SK-N-SH (cell line): ENCODE results near the gene KHNYN. TPM values are rescaled to one million over a fixed set of nuclear protein-coding genes. Genes with fewer than 3 reads are reported as not detected.
A peak's percentile ranks its signal among the peaks of the same experiment; 100 is the strongest.

Experiments used
- CTCF ChIA-PET: fragments of 300-600, 350-600 bp; formaldehyde crosslinking; extraction: SDS; loops from one replicate; lab custom pipeline; 2021; lab: Yijun Ruan, JAX
- POLR2A ChIA-PET: fragments of 350-600 bp; sonication (Branson Sonifier 250); formaldehyde crosslinking; extraction: SDS; loops from one replicate; lab custom pipeline; 2020; ENCODE audit warnings: antibody characterized with exemption, inconsistent platforms; lab: Yijun Ruan, JAX
- DNase-seq: peaks from one replicate; pipeline ENCODE4 v3.0.0; 2012
- H2AFZ ChIP-seq: fragments of 200-600 bp; sonication (generic); 2 replicates; pipeline ENCODE4 v1.8.1; 2016; ENCODE audit warnings: antibody characterized with exemption, mild to moderate bottlenecking, low read depth
- H3F3A ChIP-seq: fragments of 200-600 bp; sonication (generic); replicated peaks from 2 replicates; pipeline ENCODE3; 2016; ENCODE audit warnings: antibody characterized with exemption, mild to moderate bottlenecking; ENCODE audit not compliant: insufficient read depth
- H3K27ac ChIP-seq, 2 experiments: fragments of 200-500 bp in 1 of 2; fragments of 200-600 bp in 1 of 2; sonication (Bioruptor generic) in 1 of 2; sonication (generic), shearing (Covaris generic) in 1 of 2; 2 replicates each; pipeline versions ENCODE4 v1.5.1 to v1.6.1; 2014 to 2016; ENCODE audit warnings: low read depth in 2 of 2, inconsistent platforms in 1 of 2, low read length in 1 of 2, mild to moderate bottlenecking in 1 of 2, mixed read lengths in 1 of 2
- H3K27me3 ChIP-seq: fragments of 200-600 bp; sonication (generic), shearing (Covaris generic); 2 replicates; pipeline ENCODE4 v1.6.1; 2016; ENCODE audit warnings: mixed run types; ENCODE audit not compliant: insufficient read depth
- H3K36me3 ChIP-seq, 2 experiments: fragments of 200-500 bp in 1 of 2; fragments of 200-600 bp in 1 of 2; sonication (Bioruptor generic) in 1 of 2; sonication (generic) in 1 of 2; replicated peaks in 1 of 2; 2 replicates each; pipeline versions ENCODE3 to v1.5.1; 2014 to 2016; ENCODE audit warnings: low read length in 1 of 2, mild to moderate bottlenecking in 1 of 2; ENCODE audit not compliant: insufficient read depth in 2 of 2, control insufficient read depth in 1 of 2
- H3K4me1 ChIP-seq, 2 experiments: fragments of 200-500 bp in 1 of 2; fragments of 200-600 bp in 1 of 2; sonication (Bioruptor generic) in 1 of 2; sonication (generic), shearing (Covaris generic) in 1 of 2; 2 replicates each; pipeline versions ENCODE4 v1.5.1 to v1.6.1; 2014 to 2016; ENCODE audit warnings: low read depth in 1 of 2, low read length in 1 of 2, mixed run types in 1 of 2; ENCODE audit not compliant: insufficient read depth in 2 of 2, control insufficient read depth in 1 of 2
- H3K4me2 ChIP-seq: fragments of 200-600 bp; sonication (generic), shearing (Covaris generic); 2 replicates; pipeline ENCODE4 v1.6.1; 2017; ENCODE audit warnings: mixed run types
- H3K4me3 ChIP-seq, 2 experiments: fragments of 200-500 bp in 1 of 2; fragments of 200-600 bp in 1 of 2; sonication (Bioruptor generic) in 1 of 2; sonication (generic), shearing (Covaris generic) in 1 of 2; 2 replicates each; pipeline versions ENCODE4 v1.5.1 to v1.8.1; 2014 to 2016; ENCODE audit warnings: low read depth in 2 of 2, inconsistent platforms in 1 of 2, low read length in 1 of 2, mild to moderate bottlenecking in 1 of 2, mixed read lengths in 1 of 2, moderate library complexity in 1 of 2
- H3K79me2 ChIP-seq: fragments of 200-600 bp; sonication (generic); 2 replicates; pipeline ENCODE4 v1.8.1; 2017; ENCODE audit warnings: mild to moderate bottlenecking; ENCODE audit not compliant: insufficient read depth
- H3K9ac ChIP-seq: fragments of 200-600 bp; sonication (generic); 2 replicates; pipeline ENCODE4 v1.6.1; 2017; ENCODE audit warnings: mixed run types
- H3K9me2 ChIP-seq: fragments of 200-600 bp; sonication (generic); 2 replicates; pipeline ENCODE4 v1.6.1; 2017; ENCODE audit warnings: mixed run types
- H3K9me3 ChIP-seq: fragments of 200-600 bp; sonication (generic); 2 replicates; pipeline ENCODE4 v1.6.1; 2017; ENCODE audit warnings: mixed run types, mild to moderate bottlenecking, moderate library complexity
- H4K20me1 ChIP-seq: fragments of 200-600 bp; sonication (generic); 2 replicates; pipeline ENCODE4 v1.6.1; 2017; ENCODE audit warnings: mild to moderate bottlenecking, mixed run types; ENCODE audit not compliant: insufficient read depth
- CHD2 ChIP-seq: fragments of 150-350 bp; IDR thresholded peaks from 2 replicates; pipeline ENCODE4 v1.6.1; 2018; ENCODE audit warnings: low read length; ENCODE audit not compliant: partially characterized antibody
- EP300 ChIP-seq, 2 experiments: IDR thresholded peaks; 2 replicates each; pipeline versions ENCODE4 v1.4.0 to v1.6.1; 2012; ENCODE audit warnings: borderline replicate concordance in 1 of 2, low read depth in 1 of 2, low read length in 1 of 2
- FOXJ3 ChIP-seq: sonication (generic); formaldehyde crosslinking; IDR thresholded peaks from 2 replicates; pipeline ENCODE4 v1.5.1; 2020; ENCODE audit warnings: mild to moderate bottlenecking, missing genetic modification reagents
- FOXM1 ChIP-seq: IDR thresholded peaks from 2 replicates; pipeline ENCODE4 v1.4.0; 2012; ENCODE audit warnings: low read depth, mild to moderate bottlenecking
- GABPA ChIP-seq: IDR thresholded peaks from 2 replicates; pipeline ENCODE4 v1.4.0; 2012; ENCODE audit warnings: low read depth, mild to moderate bottlenecking
- GATA2 ChIP-seq: sonication (generic); formaldehyde crosslinking; IDR thresholded peaks from 2 replicates; pipeline ENCODE4 v1.5.0; 2020; ENCODE audit warnings: mild to moderate bottlenecking, missing genetic modification reagents
- JUND ChIP-seq: IDR thresholded peaks from 2 replicates; pipeline ENCODE4 v1.4.0; 2012
- MXI1 ChIP-seq: IDR thresholded peaks from 2 replicates; pipeline ENCODE4 v1.6.1; 2012; ENCODE audit warnings: mild to moderate bottlenecking, low read depth, low read length, improper control_type of control experiment
- NFIC ChIP-seq: IDR thresholded peaks from 2 replicates; pipeline ENCODE4 v1.4.0; 2012; ENCODE audit warnings: borderline replicate concordance
- NRF1 ChIP-seq: IDR thresholded peaks from 2 replicates; pipeline ENCODE4 v1.6.1; 2012; ENCODE audit warnings: low read depth, mild to moderate bottlenecking, low read length
- POLR2AphosphoS5 ChIP-seq: IDR thresholded peaks from 2 replicates; pipeline ENCODE4 v1.6.1; 2012; ENCODE audit warnings: low read depth, low read length
- RAD21 ChIP-seq: IDR thresholded peaks from 2 replicates; pipeline ENCODE4 v1.6.1; 2012; ENCODE audit warnings: mild to moderate bottlenecking, low read length
- RFX5 ChIP-seq: IDR thresholded peaks from 2 replicates; pipeline ENCODE4 v1.6.1; 2012; ENCODE audit warnings: mild to moderate bottlenecking, improper control_type of control experiment, low read length
- RXRA ChIP-seq: IDR thresholded peaks from 2 replicates; pipeline ENCODE4 v1.4.0; 2012; ENCODE audit warnings: low read depth, mild to moderate bottlenecking, borderline replicate concordance
- SIN3A ChIP-seq: IDR thresholded peaks from 2 replicates; pipeline ENCODE4 v1.6.1; 2012; ENCODE audit warnings: low read depth, mild to moderate bottlenecking, low read length, moderate library complexity, borderline replicate concordance
- TAF1 ChIP-seq: IDR thresholded peaks from 2 replicates; pipeline ENCODE4 v1.6.1; 2012; ENCODE audit warnings: low read depth, mild to moderate bottlenecking, low read length, moderate library complexity, borderline replicate concordance
- TCF12 ChIP-seq: IDR thresholded peaks from 2 replicates; pipeline ENCODE4 v1.4.0; 2012
- YY1 ChIP-seq: IDR thresholded peaks from 2 replicates; pipeline ENCODE4 v1.4.0; 2012; ENCODE audit warnings: low read depth, mild to moderate bottlenecking
- WGBS: methylation state at CpG from one replicate; pipeline ENCODE4 v1.1.6; 2017; ENCODE audit warnings: low lambda C conversion rate; 5-methylcytosine and 5-hydroxymethylcytosine counted together
- polyA plus RNA-seq, 3 experiments: library from polyadenylated mRNA; depleted of rRNA; stranded (reverse); fragments of >200 nt; gene quantifications; 2 replicates each; pipeline ENCODE4 v1.2.3, GENCODE V29; 2012
- TF ChIP-seq, protein P1 (sequence below): fragments of 150-350 bp; IDR thresholded peaks from 2 replicates; pipeline ENCODE4 v1.6.1; 2017; ENCODE audit warnings: antibody characterized with exemption, low read length, low read depth, borderline replicate concordance
- TF ChIP-seq, protein P2 (sequence below): fragments of 150-350 bp; IDR thresholded peaks from 2 replicates; pipeline ENCODE4 v1.6.1; 2016; ENCODE audit warnings: mild to moderate bottlenecking, low read depth, low read length
- TF ChIP-seq, protein P3 (sequence below): IDR thresholded peaks from 2 replicates; pipeline ENCODE4; 2012
- TF ChIP-seq, protein P4 (sequence below): fragments of 200-600 bp; sonication (generic); IDR thresholded peaks from 2 replicates; pipeline ENCODE4 v1.6.1; 2017; ENCODE audit warnings: antibody characterized with exemption, mild to moderate bottlenecking, moderate library complexity
- TF ChIP-seq, protein P5 (sequence below): IDR thresholded peaks from 2 replicates; pipeline ENCODE4 v1.4.0; 2012; ENCODE audit warnings: low read depth, borderline replicate concordance

Gene KHNYN
- polyA plus RNA-seq, 1 of the 3 experiments (the other 2 are of a cell fraction): 18.3 TPM

DNA sequence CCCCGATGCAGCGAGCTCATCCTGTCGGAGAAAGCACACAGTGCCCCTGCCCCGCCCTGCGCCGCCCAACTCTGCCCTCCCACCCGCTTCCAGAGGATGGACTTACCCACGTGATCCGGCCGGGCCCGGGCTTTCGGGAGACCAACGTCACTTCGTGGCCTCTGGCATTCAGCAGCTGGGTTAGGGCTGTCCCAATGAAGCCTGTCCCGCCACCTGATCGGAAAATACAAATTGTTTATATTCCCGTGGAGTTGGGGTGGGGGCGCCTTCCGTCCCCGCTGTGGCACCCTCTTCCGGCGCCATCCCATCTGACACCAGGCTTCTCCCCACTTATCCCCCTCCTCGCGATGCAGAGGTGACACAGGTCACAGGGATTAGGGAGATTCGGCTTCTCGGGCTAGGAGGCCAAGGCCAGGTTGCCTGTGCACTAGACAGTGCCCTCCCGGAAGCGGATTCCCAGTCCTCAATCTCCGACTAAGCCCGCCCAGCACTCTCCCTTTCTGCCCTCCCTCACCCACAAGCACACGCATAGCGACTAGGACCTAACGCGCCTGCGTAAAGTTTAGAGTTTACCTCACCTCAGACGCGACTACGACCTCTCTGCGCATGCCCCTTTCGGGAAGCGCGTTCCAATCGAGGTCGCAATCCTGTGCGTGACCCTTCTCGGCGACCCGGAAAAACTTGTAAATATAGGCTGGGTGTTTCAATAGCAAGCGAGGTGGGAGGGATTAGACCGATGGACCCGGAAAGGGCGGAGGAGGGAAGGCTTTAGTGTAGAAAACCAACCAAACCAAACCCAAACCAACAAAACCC is 12.7 kb downstream of the KHNYN start, which contains the start of gene SDR39U1 (continued):
- TF ChIP-seq FOXM1: no peak
- peak; percentile 79 for TF ChIP-seq POLR2AphosphoS5
- TF ChIP-seq RFX5: no peak
- TF ChIP-seq RAD21: no peak
- TF ChIP-seq, protein P1, sequence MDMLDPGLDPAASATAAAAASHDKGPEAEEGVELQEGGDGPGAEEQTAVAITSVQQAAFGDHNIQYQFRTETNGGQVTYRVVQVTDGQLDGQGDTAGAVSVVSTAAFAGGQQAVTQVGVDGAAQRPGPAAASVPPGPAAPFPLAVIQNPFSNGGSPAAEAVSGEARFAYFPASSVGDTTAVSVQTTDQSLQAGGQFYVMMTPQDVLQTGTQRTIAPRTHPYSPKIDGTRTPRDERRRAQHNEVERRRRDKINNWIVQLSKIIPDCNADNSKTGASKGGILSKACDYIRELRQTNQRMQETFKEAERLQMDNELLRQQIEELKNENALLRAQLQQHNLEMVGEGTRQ: peak; percentile 68
- no peak for TF ChIP-seq YY1
- 0 out of 2 replicates have a peak, but pooled peaks have one; percentile 20 for TF ChIP-seq SIN3A
- peak; percentile 93 for TF ChIP-seq GABPA
- TF ChIP-seq, protein P2, sequence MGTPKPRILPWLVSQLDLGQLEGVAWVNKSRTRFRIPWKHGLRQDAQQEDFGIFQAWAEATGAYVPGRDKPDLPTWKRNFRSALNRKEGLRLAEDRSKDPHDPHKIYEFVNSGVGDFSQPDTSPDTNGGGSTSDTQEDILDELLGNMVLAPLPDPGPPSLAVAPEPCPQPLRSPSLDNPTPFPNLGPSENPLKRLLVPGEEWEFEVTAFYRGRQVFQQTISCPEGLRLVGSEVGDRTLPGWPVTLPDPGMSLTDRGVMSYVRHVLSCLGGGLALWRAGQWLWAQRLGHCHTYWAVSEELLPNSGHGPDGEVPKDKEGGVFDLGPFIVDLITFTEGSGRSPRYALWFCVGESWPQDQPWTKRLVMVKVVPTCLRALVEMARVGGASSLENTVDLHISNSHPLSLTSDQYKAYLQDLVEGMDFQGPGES: peak; percentile 16; the same call in 1 of the 2 replicates
- no peak; the same call in 1 of the 2 replicates for TF ChIP-seq TCF12

DNA sequence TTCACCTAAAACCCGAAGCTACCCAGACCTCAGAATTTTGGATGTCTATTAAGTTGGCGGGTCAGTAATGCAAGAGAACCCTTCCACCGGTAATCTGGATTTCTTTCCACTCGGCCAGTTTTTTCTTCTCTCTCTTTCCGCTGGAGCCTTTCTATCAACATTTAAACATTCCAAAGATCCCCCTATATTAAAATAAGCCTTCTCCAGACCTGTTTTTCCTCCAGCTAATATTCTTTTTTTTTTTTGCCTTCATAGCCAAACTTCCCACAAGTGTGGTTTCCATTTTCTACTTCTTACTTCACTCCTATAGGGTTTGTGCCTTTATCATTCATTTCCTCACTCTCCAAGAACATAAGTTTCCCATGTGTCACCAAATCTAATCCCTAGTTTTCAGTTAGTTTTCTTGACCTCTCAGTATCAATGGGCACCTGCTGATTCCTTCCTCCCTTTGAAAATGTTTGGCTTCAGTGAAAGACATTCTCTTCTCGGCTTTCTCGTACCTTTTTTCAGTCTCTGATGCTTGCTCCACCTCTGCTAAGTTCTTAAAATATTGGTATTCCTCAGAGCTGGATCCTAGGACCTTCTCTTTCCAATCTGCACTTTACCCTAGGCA is 13.4 kb downstream of the KHNYN start:
- peak overlapping the region; percentile 85 for H3K4me2 ChIP-seq
- DNase-seq: no peak
- no peaks in the 10 kb centered on the region for H3K9me2 ChIP-seq
- peaks cover 7% of the 10 kb centered on the region for H3F3A ChIP-seq
- H3K27me3 ChIP-seq: no peaks in the 10 kb centered on the region
- H3K4me3 ChIP-seq: peak overlapping the region; percentile 61 to 75
- peak overlapping the region; percentile 78 for H2AFZ ChIP-seq
- peaks cover 30% of the 10 kb centered on the region for H3K79me2 ChIP-seq
- peak overlapping the region; percentile 97 for H3K9ac ChIP-seq
- H3K27ac ChIP-seq: peak overlapping the region; percentile 53 to 98
- H4K20me1 ChIP-seq: no peaks in the 10 kb centered on the region
- TF ChIP-seq TCF12: no peak
- TF ChIP-seq, protein P3, sequence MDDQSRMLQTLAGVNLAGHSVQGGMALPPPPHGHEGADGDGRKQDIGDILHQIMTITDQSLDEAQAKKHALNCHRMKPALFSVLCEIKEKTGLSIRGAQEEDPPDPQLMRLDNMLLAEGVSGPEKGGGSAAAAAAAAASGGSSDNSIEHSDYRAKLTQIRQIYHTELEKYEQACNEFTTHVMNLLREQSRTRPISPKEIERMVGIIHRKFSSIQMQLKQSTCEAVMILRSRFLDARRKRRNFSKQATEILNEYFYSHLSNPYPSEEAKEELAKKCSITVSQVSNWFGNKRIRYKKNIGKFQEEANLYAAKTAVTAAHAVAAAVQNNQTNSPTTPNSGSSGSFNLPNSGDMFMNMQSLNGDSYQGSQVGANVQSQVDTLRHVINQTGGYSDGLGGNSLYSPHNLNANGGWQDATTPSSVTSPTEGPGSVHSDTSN: no peak
- TF ChIP-seq CHD2: no peak
- TF ChIP-seq, protein P4, sequence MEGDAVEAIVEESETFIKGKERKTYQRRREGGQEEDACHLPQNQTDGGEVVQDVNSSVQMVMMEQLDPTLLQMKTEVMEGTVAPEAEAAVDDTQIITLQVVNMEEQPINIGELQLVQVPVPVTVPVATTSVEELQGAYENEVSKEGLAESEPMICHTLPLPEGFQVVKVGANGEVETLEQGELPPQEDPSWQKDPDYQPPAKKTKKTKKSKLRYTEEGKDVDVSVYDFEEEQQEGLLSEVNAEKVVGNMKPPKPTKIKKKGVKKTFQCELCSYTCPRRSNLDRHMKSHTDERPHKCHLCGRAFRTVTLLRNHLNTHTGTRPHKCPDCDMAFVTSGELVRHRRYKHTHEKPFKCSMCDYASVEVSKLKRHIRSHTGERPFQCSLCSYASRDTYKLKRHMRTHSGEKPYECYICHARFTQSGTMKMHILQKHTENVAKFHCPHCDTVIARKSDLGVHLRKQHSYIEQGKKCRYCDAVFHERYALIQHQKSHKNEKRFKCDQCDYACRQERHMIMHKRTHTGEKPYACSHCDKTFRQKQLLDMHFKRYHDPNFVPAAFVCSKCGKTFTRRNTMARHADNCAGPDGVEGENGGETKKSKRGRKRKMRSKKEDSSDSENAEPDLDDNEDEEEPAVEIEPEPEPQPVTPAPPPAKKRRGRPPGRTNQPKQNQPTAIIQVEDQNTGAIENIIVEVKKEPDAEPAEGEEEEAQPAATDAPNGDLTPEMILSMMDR: no peak
- no peak for TF ChIP-seq NRF1
- TF ChIP-seq, protein P5, sequence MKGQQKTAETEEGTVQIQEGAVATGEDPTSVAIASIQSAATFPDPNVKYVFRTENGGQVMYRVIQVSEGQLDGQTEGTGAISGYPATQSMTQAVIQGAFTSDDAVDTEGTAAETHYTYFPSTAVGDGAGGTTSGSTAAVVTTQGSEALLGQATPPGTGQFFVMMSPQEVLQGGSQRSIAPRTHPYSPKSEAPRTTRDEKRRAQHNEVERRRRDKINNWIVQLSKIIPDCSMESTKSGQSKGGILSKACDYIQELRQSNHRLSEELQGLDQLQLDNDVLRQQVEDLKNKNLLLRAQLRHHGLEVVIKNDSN: no peak
- no peak for TF ChIP-seq GATA2 (CRISPR knock-in tag)
- TF ChIP-seq MXI1: no peak
- no peak for TF ChIP-seq JUND
- no peak for TF ChIP-seq YY1
- TF ChIP-seq FOXJ3 (CRISPR knock-in tag): no peak
- no peak for TF ChIP-seq EP300 (IDR thresholded peaks at IDR 0.05; ENCODE audit: borderline replicate concordance in 1 of 2, low read depth in 1 of 2, low read length in 1 of 2)
- TF ChIP-seq RXRA: no peak
- TF ChIP-seq TAF1: no peak
- no peak for TF ChIP-seq NFIC
- no peak for TF ChIP-seq RFX5
- TF ChIP-seq FOXM1: no peak
- H3K9me3 ChIP-seq: no peaks in the 10 kb centered on the region
- ChIA-PET CTCF (interaction anchor here (0.6 to 16.4 kb wide), 5 partner anchors 11 to 135 kb away, joined by 3 to 445 read pairs (median 4); partner anchors contain the start of genes ADCY4, CIDEB and RIPK3), POLR2A (interaction anchor here (1.0 to 1.8 kb wide), 2 partner anchors 77 to 116 kb away, joined by 4 to 6 read pairs; no protein-coding TSS in a partner anchor)
- peaks cover 19 to 32% of the 10 kb centered on the region in 2 experiments for H3K36me3 ChIP-seq
- peaks cover 0 to 17% of the 10 kb centered on the region in 2 experiments; a peak in 2 of 4 replicates for H3K4me1 ChIP-seq
- WGBS: 5% methylated on average over 6 of the region's 7 CpGs
